WERI-Rb-1 (cell line): ENCODE data around the gene DST.

Experiments used
- DNase-seq: peaks from one replicate; pipeline ENCODE4 v3.0.0-alpha.2; 2020
- H3K27ac ChIP-seq: fragments of 250-450 bp; sonication (Bioruptor Pico); 2 replicates; pipeline ENCODE4 v1.5.1; 2020; ENCODE audit warnings: mild to moderate bottlenecking, moderate library complexity
- H3K27me3 ChIP-seq: fragments of 250-450 bp; sonication (Bioruptor Pico); 2 replicates; pipeline ENCODE4 v1.5.1; 2021; ENCODE audit warnings: mild to moderate bottlenecking, low read depth, moderate library complexity; ENCODE audit not compliant: insufficient read depth, severe bottlenecking
- H3K36me3 ChIP-seq: fragments of 250-450 bp; sonication (Bioruptor Pico); 2 replicates; pipeline ENCODE4 v1.5.1; 2020; ENCODE audit warnings: mild to moderate bottlenecking, moderate library complexity
- H3K4me3 ChIP-seq: 2 replicates; pipeline ENCODE4 v1.5.1; 2011; ENCODE audit warnings: low read depth, mild to moderate bottlenecking, control low read depth, low read length
- H3K9me3 ChIP-seq: fragments of 250-450 bp; sonication (Bioruptor Pico); 2 replicates; pipeline ENCODE4 v1.5.1; 2021; ENCODE audit warnings: mild to moderate bottlenecking, moderate library complexity; ENCODE audit not compliant: severe bottlenecking
- TF ChIP-seq, protein P1 (sequence below): IDR thresholded peaks from 2 replicates; pipeline ENCODE4 v1.5.1; 2011; ENCODE audit warnings: low read depth, mild to moderate bottlenecking, control low read depth, inconsistent platforms, low read length

DST gene

DNA sequence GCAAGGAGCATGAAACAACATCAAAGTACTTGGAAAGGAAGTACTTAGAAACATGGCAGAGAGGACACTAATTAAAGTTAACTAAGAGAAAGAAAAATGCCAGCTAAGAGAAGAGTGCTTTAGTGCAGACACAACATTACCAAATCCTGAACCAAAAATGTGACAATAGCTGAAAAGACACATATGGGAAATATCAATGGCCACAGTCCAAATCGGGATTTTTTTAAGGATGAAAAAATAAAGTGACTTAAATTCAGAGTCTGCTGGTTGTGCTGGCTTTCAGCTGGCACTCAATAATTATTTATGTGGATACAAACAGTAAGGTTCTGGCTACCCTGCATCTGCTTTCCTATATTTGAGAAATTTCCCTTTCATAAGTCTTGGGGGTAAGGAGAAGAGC, 12.6 kb upstream of the DST start:
- H3K27ac ChIP-seq, result no peak overlapping the region
- no peak for DNase-seq
- TF ChIP-seq, protein P1, sequence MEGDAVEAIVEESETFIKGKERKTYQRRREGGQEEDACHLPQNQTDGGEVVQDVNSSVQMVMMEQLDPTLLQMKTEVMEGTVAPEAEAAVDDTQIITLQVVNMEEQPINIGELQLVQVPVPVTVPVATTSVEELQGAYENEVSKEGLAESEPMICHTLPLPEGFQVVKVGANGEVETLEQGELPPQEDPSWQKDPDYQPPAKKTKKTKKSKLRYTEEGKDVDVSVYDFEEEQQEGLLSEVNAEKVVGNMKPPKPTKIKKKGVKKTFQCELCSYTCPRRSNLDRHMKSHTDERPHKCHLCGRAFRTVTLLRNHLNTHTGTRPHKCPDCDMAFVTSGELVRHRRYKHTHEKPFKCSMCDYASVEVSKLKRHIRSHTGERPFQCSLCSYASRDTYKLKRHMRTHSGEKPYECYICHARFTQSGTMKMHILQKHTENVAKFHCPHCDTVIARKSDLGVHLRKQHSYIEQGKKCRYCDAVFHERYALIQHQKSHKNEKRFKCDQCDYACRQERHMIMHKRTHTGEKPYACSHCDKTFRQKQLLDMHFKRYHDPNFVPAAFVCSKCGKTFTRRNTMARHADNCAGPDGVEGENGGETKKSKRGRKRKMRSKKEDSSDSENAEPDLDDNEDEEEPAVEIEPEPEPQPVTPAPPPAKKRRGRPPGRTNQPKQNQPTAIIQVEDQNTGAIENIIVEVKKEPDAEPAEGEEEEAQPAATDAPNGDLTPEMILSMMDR, result no peak
- no peaks in the 10 kb centered on the region; the same call in 1 of the 2 replicates for H3K36me3 ChIP-seq
- no peaks in the 10 kb centered on the region for H3K9me3 ChIP-seq
- no peak overlapping the region for H3K4me3 ChIP-seq
- no peaks in the 10 kb centered on the region for H3K27me3 ChIP-seq

DNA sequence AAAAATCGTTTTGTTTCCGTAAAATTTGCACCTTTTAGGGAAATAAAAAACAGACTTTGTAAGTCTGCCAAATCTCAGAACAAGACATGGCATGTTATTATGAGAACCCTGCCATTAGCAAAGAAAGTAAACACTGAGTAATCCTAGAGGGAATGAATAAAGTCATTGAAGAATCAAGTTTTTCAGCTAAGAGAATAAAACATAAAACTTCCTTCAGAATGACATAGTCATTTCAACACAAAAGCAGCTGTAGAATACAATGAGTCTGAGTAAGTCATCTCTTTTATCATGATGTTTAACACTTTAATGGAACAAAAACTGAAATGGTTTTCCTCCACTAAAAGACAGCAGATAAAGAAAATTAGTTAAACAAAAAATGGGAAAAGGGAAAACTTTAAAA, 10.3 kb upstream of the DST start:
- no peak for DNase-seq
- H3K4me3 ChIP-seq, result no peak overlapping the region

DNA sequence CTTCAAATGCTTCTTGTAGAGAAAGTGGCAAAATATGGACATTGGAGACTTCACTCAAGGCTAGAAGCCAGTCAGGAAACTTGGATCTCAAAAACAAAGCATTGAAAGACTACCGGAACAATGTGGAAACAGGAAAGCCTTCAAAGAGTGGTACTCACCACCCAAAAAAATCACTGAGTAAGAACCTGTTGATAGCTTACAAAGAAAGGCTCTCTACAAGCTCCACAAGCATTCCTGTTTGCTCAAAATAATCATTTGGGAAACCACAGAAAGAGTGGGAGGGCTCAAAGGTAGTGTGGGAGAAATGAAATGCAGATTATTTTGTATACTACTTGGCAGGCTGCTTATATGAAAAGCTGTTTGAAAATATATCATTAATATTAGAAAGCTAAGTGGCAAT, 9.5 kb upstream of the DST start:
- Histone ChIP-seq H3K4me3 (no peak overlapping the region), H3K27ac (no peak overlapping the region), H3K36me3 (peaks cover 25% of the 10 kb centered on the region), H3K9me3 (no peaks in the 10 kb centered on the region), H3K27me3 (no peaks in the 10 kb centered on the region)
- TF ChIP-seq, protein P1, result no peak
- no peak for DNase-seq

More for the DNA sequence above, 10.3 kb upstream of the DST start:
- H3K27me3 ChIP-seq, result no peaks in the 10 kb centered on the region
- H3K9me3 ChIP-seq, result no peaks in the 10 kb centered on the region
- H3K36me3 ChIP-seq, result peaks cover 19% of the 10 kb centered on the region
- TF ChIP-seq, protein P1, result no peak
- H3K27ac ChIP-seq, result no peak overlapping the region

DNA sequence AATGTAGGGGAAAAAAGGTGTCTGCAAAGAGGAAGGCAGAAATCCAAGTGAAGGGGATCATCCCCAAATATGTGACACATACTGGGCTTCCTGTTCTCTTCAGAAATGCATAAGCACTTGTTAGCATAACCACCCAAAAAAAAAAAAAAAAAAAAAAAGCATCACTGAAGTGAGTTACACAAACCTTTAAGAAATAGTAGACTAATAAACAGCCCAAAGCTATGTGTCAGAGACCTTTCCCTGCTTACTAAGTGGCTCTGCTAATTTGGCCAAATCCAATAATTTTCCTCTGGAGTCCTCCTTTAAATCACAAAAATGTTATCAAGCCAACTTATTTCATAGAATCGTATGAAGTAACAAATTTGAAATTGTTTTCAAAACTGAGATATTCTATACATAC, 7.5 kb upstream of the DST start:
- no peak for DNase-seq
- Histone ChIP-seq H3K27me3 (no peaks in the 10 kb centered on the region), H3K4me3 (no peak overlapping the region), H3K36me3 (peaks cover 35% of the 10 kb centered on the region), H3K9me3 (no peaks in the 10 kb centered on the region), H3K27ac (no peak overlapping the region)
- TF ChIP-seq, protein P1, result no peak

DNA sequence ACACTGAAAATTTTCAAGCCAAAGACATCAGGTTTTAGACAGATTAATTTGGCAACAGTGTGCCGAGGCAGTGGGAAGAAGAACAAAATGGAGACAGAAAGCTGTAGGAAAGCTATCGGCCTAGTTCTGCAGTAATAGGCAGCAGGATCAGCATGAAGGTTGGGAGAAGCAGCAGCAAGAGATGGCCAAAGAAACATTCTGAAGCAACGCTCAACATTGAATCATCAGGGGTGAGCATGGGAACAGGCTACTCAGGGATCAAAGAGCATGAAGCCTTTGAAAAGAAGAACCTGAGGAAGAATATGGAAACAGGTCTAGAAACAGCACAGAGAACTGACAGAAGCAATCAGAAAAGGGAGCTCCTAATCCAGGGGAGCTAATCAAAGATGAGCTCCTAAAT, 7.1 kb upstream of the DST start:
- no peak overlapping the region for H3K27ac ChIP-seq
- H3K36me3 ChIP-seq, result peaks cover 40% of the 10 kb centered on the region
- TF ChIP-seq, protein P1, result no peak
- H3K4me3 ChIP-seq, result no peak overlapping the region
- no peaks in the 10 kb centered on the region for H3K27me3 ChIP-seq
- DNase-seq, result no peak
- no peaks in the 10 kb centered on the region for H3K9me3 ChIP-seq

DNA sequence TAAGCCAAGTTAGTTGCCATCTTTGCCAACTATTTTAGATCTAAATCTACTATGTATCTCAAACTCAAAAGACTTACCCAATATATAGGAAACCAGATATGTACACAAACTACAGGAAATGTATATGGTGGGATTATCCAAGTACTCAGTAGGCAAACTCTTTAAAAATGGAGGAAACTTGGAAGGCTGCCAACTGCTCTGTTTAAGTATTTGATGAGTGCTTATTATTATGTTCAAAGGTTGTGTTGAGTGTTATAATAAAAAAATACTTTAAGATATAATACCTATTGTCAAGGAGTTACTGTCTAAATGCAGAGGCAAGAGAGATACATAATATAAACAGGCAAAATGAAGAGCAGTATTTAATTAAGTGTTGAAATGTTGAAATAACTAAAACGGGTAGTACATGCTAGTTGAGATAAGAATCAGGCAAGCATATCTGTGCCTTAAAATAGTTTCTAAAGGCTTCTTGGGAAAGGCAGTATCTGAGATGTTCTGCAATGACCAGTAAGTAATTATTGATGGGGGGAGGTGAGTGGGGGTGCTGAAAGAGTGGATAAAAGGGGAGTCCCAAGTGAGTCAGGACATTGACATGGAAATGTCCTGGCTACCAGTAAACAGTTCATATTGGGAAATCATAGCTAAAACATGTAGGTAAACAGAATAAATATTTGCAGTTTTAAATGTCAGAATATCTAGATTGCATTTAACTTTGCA, 6.5 kb upstream of the DST start:
- Histone ChIP-seq H3K27ac (no peak overlapping the region), H3K9me3 (no peaks in the 10 kb centered on the region), H3K4me3 (no peak overlapping the region), H3K27me3 (no peaks in the 10 kb centered on the region), H3K36me3 (peaks cover 45% of the 10 kb centered on the region)
- TF ChIP-seq, protein P1, result no peak
- DNase-seq, result no peak
